GM12872 (cell line): ENCODE results near the gene LRIG3.

Experiments
- CTCF ChIP-seq: IDR thresholded peaks from 3 replicates; pipeline ENCODE4 v1.5.1; 2011; ENCODE audit warnings: low read depth, mild to moderate bottlenecking, low read length, moderate library complexity; ENCODE audit not compliant: insufficient read depth

LRIG3 gene

GRCh38 chr12:58942345-58942744 is 22.0 kb upstream of the LRIG3 start:
- TF ChIP-seq CTCF: no peak

GRCh38 chr12:58939399-58940100 is 19.2 kb upstream of the LRIG3 start:
- TF ChIP-seq CTCF: no peak

GRCh38 chr12:58938440-58938839 is 18.1 kb upstream of the LRIG3 start:
- no peak for TF ChIP-seq CTCF

DNA sequence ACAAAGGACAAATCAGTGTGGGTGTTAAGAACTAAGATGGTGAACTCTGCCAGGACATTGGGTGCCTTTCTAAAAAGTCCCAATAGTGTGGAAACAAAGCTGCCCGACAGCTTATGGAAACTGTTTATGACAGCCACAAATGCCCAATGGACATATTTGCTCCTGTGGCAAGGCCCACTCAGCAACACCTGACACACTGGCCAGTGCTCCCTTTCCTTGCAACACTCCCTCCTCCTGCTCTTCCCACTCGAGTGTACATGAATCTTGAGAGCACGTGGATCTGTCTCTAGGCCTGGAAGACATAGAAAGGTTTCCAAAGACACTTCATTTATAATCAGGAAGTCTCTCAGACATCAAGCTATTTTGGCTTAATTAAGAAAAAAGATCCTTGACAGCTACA is 14.2 kb upstream of the LRIG3 start:
- no peak for TF ChIP-seq CTCF

GRCh38 chr12:58932806-58933681 is 12.7 kb upstream of the LRIG3 start:
- no peak for TF ChIP-seq CTCF

- TF ChIP-seq CTCF: no peak
These were observed 11.2 kb upstream of the LRIG3 start for GRCh38 chr12:58931518-58931917.

- no peak for TF ChIP-seq CTCF
These were observed 10.5 kb upstream of the LRIG3 start for GRCh38 chr12:58930770-58931324.
